Measurements from ENCODE around the gene BPIFB2. TPM values are rescaled to one million over a fixed set of nuclear protein-coding genes. Genes with fewer than 3 reads are reported as not detected.

BPIFB2 gene
- total and polyA plus RNA-seq, 5 experiments from 2014 or later, result not detected

DNA sequence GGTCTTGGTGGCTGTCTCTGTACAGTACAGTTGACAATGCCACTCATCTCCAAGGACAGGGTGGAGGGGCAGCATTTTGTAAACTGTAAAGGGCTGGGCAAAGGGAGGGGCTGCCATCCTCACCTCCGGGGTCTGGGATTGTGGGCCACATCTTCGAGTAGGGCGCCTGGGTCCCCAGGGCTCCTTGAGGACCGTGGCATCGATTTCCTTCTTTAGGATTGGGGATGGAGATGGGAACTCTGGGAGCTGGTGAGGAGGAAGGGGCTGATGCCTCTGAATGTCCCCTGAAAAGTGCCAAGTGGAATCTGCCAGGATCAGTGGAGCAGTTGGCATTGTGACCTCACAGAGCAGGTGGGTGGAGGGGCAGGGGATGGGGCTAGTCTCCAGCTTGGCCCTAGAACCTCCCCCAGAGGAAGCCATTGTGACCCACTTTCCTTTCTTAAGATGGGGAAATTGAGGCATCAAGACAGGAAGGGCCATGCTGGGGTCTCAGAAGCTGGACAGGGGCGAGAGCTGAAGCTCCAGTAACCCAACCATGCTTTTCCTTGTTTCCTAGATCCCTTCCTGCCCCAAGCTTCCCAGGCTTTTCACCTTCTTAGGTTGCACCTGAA lies 3.3 kb upstream of the BPIFB2 start, which contains the start of gene SUN5:
Gene SUN5 (minus strand): TSS at position 293 of the 611 bp plus-strand sequence. CDS start 93 bp downstream, at position 200.
- POLR2A ChIA-PET, result interaction anchor here (0.8 to 1.7 kb wide), 2 partner anchors 8 to 28 kb away, joined by 4 to 5 read pairs; no protein-coding TSS in a partner anchor

DNA sequence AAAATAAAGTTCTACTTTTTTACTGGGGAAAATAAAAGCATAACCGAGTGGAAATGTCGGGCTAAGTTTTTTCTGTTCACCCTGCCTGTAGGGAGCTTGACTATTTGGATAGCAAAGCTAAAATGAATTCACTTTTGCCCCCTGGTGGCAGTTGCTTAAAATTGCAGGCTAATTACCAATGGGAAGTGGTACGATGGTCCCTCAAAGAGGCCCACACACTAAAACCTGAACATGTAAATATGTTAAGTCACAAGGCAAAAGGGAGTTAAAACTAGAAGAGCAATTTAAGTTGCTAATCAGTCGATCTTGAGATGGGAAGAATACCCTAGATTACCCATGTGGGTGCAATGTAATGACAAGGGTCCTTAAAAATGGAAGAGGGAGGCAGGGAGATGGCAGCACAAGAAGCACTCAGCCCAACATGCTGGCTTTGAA lies 2.4 kb upstream of the BPIFB2 start:
- H3K27me3 Mint-ChIP-seq, result no peaks in the 10 kb centered on the region
- POLR2A ChIA-PET, result interaction anchor here (0.8 to 1.7 kb wide), 2 partner anchors 9 to 28 kb away, joined by 4 to 5 read pairs; no protein-coding TSS in a partner anchor
- peaks cover 10 to 44% (median 30%) of the 10 kb centered on the region in 4 donors for H3K4me1 Mint-ChIP-seq
- H3K4me3 Mint-ChIP-seq, result no peak overlapping the region
- peaks cover 0 to 8% (median 0%) of the 10 kb centered on the region in 9 donors for H3K9me3 Mint-ChIP-seq
- DNase-seq, result peak in 5 of 10 donors; percentile 29 to 56 (median 46)
- no peaks in the 10 kb centered on the region for H3K36me3 Mint-ChIP-seq
- H3K27ac Mint-ChIP-seq, result peak overlapping the region in 1 of 10 donors; percentile 86
- no peak for ATAC-seq

More for the DNA sequence above, 3.3 kb upstream of the BPIFB2 start, which contains the start of gene SUN5:
- Mint-ChIP-seq H3K27me3 (no peaks in the 10 kb centered on the region), H3K4me1 (peaks cover 14 to 52% (median 33%) of the 10 kb centered on the region in 4 donors), H3K9me3 (peaks cover 0 to 8% (median 0%) of the 10 kb centered on the region in 9 donors), H3K27ac (peak within 1 kb of the TSS in 3 of 10 donors; percentile 41 to 86 (median 69)), H3K36me3 (no peaks in the 10 kb centered on the region), H3K4me3 (no peak within 1 kb of the TSS)
- ATAC-seq (no peak), DNase-seq (no peak)

DNA sequence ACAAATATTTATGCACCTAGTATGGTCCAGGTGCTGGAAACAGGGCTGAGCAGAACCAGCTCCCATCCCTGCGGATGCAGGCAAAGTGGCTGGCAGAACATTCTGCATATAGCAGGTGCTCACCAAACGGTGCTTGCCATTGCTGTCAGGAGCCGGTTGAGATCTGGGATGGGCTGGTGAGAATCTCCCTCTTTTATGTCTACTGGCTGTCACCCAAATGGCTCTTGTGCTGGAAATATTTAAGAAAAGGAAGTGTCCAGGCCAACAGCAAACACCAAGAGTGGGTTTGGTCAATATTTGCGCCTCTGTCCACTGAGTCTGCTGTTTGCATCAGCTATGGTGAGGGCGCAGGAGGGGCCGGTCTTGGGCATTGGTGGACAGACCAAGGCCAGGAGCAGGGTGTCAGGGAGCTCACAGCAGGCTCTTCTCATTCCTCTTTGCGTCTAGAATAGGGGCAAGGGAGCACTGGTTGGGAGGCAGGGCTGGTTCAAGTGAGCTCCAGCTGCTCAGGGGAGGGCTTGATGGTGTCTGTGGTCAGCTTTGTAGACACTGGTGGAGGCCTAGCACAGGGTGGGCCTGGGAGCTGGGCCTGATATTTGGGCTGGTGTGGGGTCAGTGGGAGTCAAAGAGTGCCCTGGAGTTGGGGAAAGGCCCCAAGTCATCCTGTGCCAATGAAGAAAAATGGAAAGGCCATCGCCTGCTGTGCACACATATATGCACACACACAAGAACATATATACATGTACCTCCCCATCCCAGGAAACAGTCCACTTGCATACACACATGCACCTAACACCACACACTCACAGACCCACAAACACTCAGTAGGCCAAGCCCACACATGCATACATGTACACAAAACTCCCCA lies 1.4 kb upstream of the BPIFB2 start:
- Mint-ChIP-seq H3K36me3 (no peaks in the 10 kb centered on the region), H3K27me3 (no peaks in the 10 kb centered on the region), H3K4me1 (peaks cover 5 to 36% (median 23%) of the 10 kb centered on the region in 4 donors), H3K4me3 (no peak overlapping the region), H3K27ac (peak overlapping the region in 3 of 10 donors; percentile 15 to 52 (median 35)), H3K9me3 (peaks cover 0 to 8% (median 0%) of the 10 kb centered on the region in 9 donors)
- DNase-seq (no peak), ATAC-seq (no peak)
- POLR2A ChIA-PET, result interaction anchor here (1.7 kb wide), 1 partner anchor 29 kb away, joined by 5 read pairs; no protein-coding TSS in a partner anchor

DNA sequence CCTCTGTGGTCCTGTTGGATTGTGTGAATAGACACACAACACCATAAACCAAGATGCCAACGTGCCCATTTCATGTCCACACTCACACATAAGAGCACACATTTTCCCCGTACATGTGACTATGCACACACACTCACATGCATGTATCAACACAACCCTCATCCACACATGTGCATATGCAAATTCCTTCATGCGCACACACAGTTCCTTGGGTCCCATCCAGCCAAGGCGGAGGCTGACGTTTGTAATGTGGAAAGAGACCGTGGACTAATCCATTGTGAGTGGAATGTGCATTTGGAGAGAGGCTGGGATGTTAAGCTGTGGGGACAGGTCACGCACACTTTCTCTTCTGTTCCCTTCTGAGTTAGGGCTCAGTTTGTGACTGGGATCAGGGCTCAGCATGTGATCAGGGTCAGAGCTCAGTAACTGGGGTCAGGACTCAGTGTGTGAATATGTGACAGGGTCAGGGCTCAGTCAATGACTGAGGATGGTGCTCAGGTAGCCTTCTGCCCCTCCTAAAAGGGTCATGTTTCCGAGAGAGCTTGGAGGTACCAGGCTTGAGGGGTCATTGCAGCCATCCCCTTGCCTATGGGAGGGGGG lies 628 bp upstream of the BPIFB2 start:
- H3K4me3 Mint-ChIP-seq, result no peak overlapping the region
- peaks cover 0 to 8% (median 0%) of the 10 kb centered on the region in 9 donors for H3K9me3 Mint-ChIP-seq
- no peak for ATAC-seq
- peaks cover 2 to 31% (median 19%) of the 10 kb centered on the region in 4 donors for H3K4me1 Mint-ChIP-seq
- no peak for DNase-seq
- H3K27me3 Mint-ChIP-seq, result no peaks in the 10 kb centered on the region
- H3K27ac Mint-ChIP-seq, result peak overlapping the region in 3 of 10 donors; percentile 15 to 63 (median 48)
- POLR2A ChIA-PET, result no interaction called here
- H3K36me3 Mint-ChIP-seq, result no peaks in the 10 kb centered on the region

DNA sequence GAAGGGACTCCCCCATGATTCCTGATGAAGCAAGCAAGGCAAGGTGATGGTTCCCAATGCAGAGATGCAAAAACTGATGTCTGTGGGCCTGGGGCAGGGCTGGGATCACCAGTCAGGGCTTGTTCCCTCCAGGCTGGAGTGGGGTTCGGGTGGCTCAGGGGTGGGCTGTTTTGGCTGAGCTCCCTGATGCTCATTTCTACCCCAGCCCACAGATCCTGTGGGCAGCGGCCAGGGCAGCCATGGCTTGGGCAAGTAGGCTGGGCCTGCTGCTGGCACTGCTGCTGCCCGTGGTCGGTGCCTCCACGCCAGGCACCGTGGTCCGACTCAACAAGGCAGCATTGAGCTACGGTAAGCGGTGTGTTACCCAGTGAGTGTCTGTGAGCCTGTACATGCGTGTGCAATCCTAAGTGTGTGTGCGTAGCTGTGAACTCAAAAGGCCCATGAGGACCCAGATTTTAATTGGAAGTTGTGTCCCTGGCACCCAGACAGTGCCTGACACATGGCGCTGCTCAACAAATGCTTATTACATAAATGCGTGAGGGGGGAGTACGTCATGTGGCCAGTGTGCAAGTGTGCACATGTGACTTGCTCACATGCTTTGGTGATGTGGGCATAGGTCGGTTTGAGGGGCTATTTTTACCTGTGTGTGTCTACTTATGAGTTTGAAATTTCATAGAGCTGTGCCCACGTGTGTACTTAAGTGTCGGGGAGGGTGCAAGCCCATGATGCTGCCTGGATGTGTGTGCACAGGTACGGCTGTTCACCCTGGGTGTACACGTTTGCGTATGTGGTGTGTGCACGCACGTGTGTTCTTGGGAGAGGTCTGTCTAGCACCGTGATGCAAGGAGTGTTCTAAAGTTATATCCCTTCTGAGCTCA lies 1.1 kb downstream of the BPIFB2 start:
- no peaks in the 10 kb centered on the region for H3K36me3 Mint-ChIP-seq
- peak overlapping the region in 1 of 10 donors; percentile 47 for H3K27ac Mint-ChIP-seq
- ATAC-seq, result no peak
- POLR2A ChIA-PET, result no interaction called here
- H3K4me3 Mint-ChIP-seq, result no peak overlapping the region
- peaks cover 3 to 28% (median 14%) of the 10 kb centered on the region in 4 donors for H3K4me1 Mint-ChIP-seq
- DNase-seq, result peak in 1 of 10 donors; percentile 19
- H3K9me3 Mint-ChIP-seq, result peaks cover 0 to 8% (median 0%) of the 10 kb centered on the region in 9 donors
- H3K27me3 Mint-ChIP-seq, result no peaks in the 10 kb centered on the region

DNA sequence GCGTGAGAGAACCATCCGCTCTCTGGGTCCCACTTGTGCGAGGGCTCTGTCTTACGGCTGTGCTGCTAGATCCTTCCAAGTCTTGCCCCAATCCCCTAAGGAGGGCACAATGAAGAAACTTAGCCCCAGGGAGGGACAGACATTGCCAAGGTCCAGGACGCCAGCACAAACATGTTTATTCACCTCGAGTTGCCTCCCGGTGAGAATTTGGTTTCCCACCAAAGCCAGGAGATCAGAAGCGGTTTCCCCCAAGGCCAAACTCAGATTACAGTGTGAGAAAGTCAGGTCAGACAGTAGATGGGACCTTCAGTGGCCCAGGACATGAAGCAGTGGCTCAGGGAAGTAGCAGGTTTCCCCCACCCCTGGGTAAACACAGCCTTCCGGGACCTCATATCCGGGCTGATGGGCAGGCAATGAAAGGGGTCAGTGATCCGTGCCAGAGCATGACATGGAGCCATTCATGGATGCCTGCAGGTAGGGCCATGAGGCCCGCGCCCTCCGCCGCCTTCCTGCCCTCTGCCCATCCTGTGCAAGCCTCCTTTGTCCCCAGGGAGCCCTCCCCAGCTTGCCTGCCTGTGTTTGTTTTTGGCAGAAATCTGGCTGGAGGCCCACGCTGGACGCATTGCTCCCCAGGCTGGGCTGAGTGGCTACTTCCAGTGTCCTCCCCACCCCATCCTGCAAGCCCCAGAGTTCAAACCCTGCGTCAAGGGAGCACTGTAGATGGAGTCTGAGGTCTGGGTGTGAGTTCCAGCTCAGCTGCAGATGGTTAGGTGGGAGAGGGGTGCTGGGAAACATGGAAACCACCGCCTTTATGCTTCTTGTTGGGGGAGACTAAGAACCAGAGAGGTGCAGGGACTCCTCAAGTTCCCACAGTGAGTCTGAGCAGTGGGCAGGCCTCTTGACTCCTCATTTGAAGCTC lies 2.0 kb downstream of the BPIFB2 start:
- H3K4me3 Mint-ChIP-seq, result no peak overlapping the region
- peak in 1 of 10 donors; percentile 36 for DNase-seq

DNA sequence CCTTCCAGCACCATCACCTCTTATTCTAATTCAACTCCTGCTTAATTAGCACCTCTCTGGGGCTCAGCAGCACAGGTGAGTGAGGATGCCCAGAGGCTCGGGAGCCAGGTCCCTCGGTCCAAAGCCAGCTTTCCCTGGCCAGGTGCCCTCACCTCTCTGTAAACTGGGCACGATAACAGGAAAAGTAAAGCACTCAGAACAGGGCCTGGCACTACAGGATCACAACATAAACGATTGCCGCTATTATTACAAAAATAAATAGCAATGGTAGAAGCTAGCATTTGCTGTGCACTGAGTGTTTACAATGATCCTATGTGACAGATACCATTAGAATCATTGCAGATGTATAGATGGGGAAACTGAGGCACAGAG lies 2.6 kb downstream of the BPIFB2 start:
- POLR2A ChIA-PET, result no interaction called here
- peaks cover 5 to 19% (median 10%) of the 10 kb centered on the region in 4 donors for H3K4me1 Mint-ChIP-seq
- no peak overlapping the region for H3K27ac Mint-ChIP-seq
- no peaks in the 10 kb centered on the region for H3K27me3 Mint-ChIP-seq
- H3K4me3 Mint-ChIP-seq, result no peak overlapping the region
- H3K36me3 Mint-ChIP-seq, result no peaks in the 10 kb centered on the region
- no peak for ATAC-seq
- H3K9me3 Mint-ChIP-seq, result peaks cover 0 to 5% (median 0%) of the 10 kb centered on the region in 9 donors
- DNase-seq, result peak in 1 of 10 donors; percentile 16

More for the DNA sequence above, 2.0 kb downstream of the BPIFB2 start:
- Mint-ChIP-seq H3K4me1 (peaks cover 5 to 20% (median 13%) of the 10 kb centered on the region in 4 donors), H3K36me3 (no peaks in the 10 kb centered on the region), H3K27ac (peak overlapping the region in 1 of 10 donors; percentile 24), H3K27me3 (no peaks in the 10 kb centered on the region), H3K9me3 (peaks cover 0 to 8% (median 0%) of the 10 kb centered on the region in 9 donors)
- ATAC-seq, result no peak
- POLR2A ChIA-PET, result no interaction called here

DNA sequence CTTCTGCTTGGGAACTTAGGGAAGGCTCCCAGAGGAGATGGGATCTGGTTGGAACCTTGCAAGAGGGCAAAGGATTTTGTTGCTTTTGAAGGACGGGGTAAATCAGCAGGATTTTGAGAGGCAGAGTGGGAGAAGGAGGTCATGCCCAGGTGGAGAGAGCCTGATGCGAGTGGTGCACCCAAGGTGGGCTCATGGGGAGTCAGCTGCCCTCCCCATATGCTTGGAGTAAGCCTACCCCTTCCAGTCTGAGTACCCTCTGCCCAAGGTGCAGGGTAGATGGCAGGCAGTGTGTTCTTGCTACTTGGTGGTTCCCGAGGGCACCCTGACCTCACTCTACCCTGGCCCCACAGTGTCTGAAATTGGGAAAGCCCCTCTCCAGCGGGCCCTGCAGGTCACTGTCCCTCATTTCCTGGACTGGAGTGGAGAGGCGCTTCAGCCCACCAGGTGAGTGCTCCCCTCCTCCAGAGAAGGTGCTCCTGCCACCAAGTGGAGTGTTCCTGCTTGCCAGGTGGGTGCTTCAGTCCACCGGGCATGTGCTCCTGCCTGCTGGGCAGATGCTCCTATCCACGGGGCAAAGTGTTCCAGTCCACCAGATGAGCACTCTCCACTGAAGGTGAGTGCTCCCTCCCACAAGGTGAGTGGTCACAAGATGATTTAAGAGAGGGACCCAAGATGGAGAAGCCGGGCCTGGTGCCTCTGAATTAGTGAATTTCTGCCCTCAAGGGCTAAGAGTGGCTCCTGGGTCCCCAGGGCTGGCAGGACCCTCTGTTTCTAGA lies 3.4 kb downstream of the BPIFB2 start:
- Mint-ChIP-seq H3K36me3 (no peaks in the 10 kb centered on the region), H3K9me3 (no peaks in the 10 kb centered on the region), H3K27me3 (no peaks in the 10 kb centered on the region), H3K27ac (no peak overlapping the region), H3K4me1 (peaks cover 2 to 19% (median 8%) of the 10 kb centered on the region in 4 donors), H3K4me3 (no peak overlapping the region)
- DNase-seq (peak in 1 of 10 donors; percentile 37), ATAC-seq (no peak)
- POLR2A ChIA-PET, result no interaction called here

DNA sequence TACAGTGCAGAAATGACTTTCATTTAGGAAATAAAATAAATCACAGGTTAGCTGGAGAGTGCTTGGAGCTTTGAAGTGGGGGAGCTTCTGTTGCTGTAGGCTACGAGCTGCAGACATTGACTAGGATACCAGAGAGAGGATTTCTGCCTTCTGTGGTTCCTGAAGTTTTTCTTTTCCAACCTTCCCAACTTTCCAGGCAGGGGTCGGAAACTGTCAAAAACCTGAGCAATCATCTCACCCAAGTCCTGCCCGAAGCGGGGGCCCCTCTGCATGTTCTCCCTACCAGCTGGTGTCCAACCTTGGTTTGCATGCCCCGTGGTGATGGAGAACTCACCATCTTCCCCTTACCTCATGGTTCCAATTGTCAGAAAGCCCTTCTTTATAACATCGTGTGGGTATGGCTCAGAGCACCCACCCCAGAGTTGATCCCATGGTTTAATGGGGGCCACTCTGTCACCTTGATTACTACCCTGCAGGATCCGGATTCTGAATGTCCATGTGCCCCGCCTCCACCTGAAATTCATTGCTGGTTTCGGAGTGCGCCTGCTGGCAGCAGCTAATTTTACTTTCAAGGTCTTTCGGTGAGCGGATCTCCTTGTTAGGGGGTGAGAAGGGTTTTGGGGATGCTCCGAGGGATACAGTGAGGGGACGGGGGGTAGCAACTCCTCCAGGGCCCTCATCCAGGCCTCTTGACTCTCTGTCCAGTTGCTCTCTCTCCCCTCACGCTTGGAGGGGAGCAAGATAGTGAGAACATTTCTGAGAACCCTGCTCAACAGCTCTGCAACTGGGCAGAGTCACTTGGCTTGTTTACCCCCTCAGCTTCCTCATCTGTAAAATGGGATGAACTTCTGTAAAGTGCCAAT lies 5.1 kb downstream of the BPIFB2 start:
- POLR2A ChIA-PET, result no interaction called here
- H3K27me3 Mint-ChIP-seq, result no peaks in the 10 kb centered on the region
- H3K27ac Mint-ChIP-seq, result peak overlapping the region in 2 of 10 donors; percentile 57 to 64
- ATAC-seq, result no peak
- no peaks in the 10 kb centered on the region for H3K36me3 Mint-ChIP-seq
- peak in 1 of 10 donors; percentile 53 for DNase-seq
- no peak overlapping the region for H3K4me3 Mint-ChIP-seq
- H3K4me1 Mint-ChIP-seq, result peaks cover 5 to 25% (median 14%) of the 10 kb centered on the region in 4 donors
- no peaks in the 10 kb centered on the region for H3K9me3 Mint-ChIP-seq
